ENCODE data around the gene NOL4. TPM values are rescaled to one million over a fixed set of nuclear protein-coding genes. Genes with fewer than 3 reads are reported as not detected.

The NOL4 gene
- total and polyA plus RNA-seq, 10 of the 15 experiments (the other 5 are each of a cell fraction or from before 2014, with no cell fraction given) = 1.3 to 10.0 (median 6.3) TPM

DNA sequence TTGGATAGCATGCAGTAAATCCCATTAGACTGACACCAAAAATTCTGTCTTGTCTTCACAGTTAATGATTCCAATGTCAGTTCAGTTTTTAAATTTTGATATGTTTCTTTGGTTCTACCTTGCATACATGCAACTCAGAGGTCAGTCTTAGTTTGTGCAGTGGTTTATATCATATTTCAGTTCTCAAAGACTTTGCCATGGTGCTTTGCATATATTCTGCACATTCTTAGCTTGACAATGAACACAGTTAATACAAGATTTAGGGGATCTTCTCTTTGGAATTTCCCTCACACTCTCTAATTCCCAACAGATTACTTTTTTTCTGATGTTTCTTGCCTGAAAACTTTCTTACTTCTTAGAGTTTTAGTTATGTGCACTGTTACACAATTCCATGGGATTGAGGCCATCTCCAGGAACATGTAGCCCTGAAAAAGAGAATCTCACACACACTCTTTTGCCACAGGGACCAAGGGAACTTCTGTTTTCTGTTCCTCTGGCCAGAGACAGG, 17.3 kb downstream of the NOL4 start (continued):
- TF ChIP-seq, protein P1, sequence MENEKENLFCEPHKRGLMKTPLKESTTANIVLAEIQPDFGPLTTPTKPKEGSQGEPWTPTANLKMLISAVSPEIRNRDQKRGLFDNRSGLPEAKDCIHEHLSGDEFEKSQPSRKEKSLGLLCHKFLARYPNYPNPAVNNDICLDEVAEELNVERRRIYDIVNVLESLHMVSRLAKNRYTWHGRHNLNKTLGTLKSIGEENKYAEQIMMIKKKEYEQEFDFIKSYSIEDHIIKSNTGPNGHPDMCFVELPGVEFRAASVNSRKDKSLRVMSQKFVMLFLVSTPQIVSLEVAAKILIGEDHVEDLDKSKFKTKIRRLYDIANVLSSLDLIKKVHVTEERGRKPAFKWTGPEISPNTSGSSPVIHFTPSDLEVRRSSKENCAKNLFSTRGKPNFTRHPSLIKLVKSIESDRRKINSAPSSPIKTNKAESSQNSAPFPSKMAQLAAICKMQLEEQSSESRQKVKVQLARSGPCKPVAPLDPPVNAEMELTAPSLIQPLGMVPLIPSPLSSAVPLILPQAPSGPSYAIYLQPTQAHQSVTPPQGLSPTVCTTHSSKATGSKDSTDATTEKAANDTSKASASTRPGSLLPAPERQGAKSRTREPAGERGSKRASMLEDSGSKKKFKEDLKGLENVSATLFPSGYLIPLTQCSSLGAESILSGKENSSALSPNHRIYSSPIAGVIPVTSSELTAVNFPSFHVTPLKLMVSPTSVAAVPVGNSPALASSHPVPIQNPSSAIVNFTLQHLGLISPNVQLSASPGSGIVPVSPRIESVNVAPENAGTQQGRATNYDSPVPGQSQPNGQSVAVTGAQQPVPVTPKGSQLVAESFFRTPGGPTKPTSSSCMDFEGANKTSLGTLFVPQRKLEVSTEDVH (IDR thresholded peaks at IDR 0.05; ENCODE audit: low read depth, partially characterized antibody) = no peak
- TF ChIP-seq, protein P2, sequence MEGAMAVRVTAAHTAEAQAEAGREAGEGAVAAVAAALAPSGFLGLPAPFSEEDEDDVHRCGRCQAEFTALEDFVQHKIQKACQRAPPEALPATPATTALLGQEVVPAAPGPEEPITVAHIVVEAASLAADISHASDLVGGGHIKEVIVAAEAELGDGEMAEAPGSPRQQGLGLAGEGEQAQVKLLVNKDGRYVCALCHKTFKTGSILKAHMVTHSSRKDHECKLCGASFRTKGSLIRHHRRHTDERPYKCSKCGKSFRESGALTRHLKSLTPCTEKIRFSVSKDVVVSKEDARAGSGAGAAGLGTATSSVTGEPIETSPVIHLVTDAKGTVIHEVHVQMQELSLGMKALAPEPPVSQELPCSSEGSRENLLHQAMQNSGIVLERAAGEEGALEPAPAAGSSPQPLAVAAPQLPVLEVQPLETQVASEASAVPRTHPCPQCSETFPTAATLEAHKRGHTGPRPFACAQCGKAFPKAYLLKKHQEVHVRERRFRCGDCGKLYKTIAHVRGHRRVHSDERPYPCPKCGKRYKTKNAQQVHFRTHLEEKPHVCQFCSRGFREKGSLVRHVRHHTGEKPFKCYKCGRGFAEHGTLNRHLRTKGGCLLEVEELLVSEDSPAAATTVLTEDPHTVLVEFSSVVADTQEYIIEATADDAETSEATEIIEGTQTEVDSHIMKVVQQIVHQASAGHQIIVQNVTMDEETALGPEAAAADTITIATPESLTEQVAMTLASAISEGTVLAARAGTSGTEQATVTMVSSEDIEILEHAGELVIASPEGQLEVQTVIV (IDR thresholded peaks at IDR 0.05; ENCODE audit: borderline replicate concordance, partially characterized antibody) = no peak
- TF ChIP-seq SMC3 (IDR thresholded peaks at IDR 0.05; ENCODE audit: borderline replicate concordance, low read length) (no peak), MEF2A (IDR thresholded peaks at IDR 0.05; ENCODE audit: insufficient read depth, low read depth, low read length) (no peak), KAT2A (conservative IDR thresholded peaks at IDR 0.05; ENCODE audit: control insufficient read depth, low read depth, low read length) (no peak), RUNX3 (IDR thresholded peaks at IDR 0.05; ENCODE audit: low read length) (no peak), NFXL1 (IDR thresholded peaks at IDR 0.05; ENCODE audit: borderline replicate concordance) (no peak), POLR2A (IDR thresholded peaks at IDR 0.05; ENCODE audit: low read depth, low read length) (no peak), ESRRA (IDR thresholded peaks at IDR 0.05; ENCODE audit: low read length) (no peak), IKZF1 (conservative IDR thresholded peaks at IDR 0.05) (peak; percentile 29)
- TF ChIP-seq, protein P3, sequence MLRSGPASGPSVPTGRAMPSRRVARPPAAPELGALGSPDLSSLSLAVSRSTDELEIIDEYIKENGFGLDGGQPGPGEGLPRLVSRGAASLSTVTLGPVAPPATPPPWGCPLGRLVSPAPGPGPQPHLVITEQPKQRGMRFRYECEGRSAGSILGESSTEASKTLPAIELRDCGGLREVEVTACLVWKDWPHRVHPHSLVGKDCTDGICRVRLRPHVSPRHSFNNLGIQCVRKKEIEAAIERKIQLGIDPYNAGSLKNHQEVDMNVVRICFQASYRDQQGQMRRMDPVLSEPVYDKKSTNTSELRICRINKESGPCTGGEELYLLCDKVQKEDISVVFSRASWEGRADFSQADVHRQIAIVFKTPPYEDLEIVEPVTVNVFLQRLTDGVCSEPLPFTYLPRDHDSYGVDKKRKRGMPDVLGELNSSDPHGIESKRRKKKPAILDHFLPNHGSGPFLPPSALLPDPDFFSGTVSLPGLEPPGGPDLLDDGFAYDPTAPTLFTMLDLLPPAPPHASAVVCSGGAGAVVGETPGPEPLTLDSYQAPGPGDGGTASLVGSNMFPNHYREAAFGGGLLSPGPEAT (IDR thresholded peaks at IDR 0.05; ENCODE audit: low read depth) = peak; percentile 65
